Smooth muscle cell (in vitro differentiated cells): ENCODE measurements around the gene METTL4. TPM values are rescaled to one million over a fixed set of nuclear protein-coding genes. Genes with fewer than 3 reads are reported as not detected.

Experiments used
- DNase-seq: peaks from one replicate; lab custom pipeline; 2025; ENCODE audit not compliant: unreplicated experiment; lab: John Stamatoyannopoulos, UW
- H2AFZ ChIP-seq: fragments of 200-600 bp; sonication (generic); 2 replicates; pipeline ENCODE4 v1.6.0; 2016; ENCODE audit warnings: antibody characterized with exemption, low read depth, mild to moderate bottlenecking
- H3F3A ChIP-seq: fragments of 200-600 bp; sonication (generic); 2 replicates; pipeline ENCODE4 v1.6.0; 2017; ENCODE audit warnings: antibody characterized with exemption, low read depth
- H3K27ac ChIP-seq: fragments of 200-600 bp; sonication (generic); 2 replicates; pipeline ENCODE4 v1.5.1; 2016; ENCODE audit warnings: low read depth, mild to moderate bottlenecking
- H3K27me3 ChIP-seq: fragments of 200-600 bp; sonication (generic); 2 replicates; pipeline ENCODE4 v1.6.1; 2016; ENCODE audit warnings: low read depth, mild to moderate bottlenecking
- H3K36me3 ChIP-seq: fragments of 200-600 bp; sonication (generic); 2 replicates; pipeline ENCODE4 v1.5.1; 2016; ENCODE audit warnings: low read depth
- H3K4me1 ChIP-seq: fragments of 200-600 bp; sonication (generic); 2 replicates; pipeline ENCODE4 v1.5.1; 2016; ENCODE audit warnings: low read depth
- H3K4me2 ChIP-seq: fragments of 200-600 bp; sonication (generic); 2 replicates; pipeline ENCODE4 v1.6.0; 2016; ENCODE audit warnings: mild to moderate bottlenecking
- H3K4me3 ChIP-seq: fragments of 200-600 bp; sonication (generic); 2 replicates; pipeline ENCODE4 v1.5.1; 2016; ENCODE audit warnings: mild to moderate bottlenecking
- H3K79me2 ChIP-seq: fragments of 200-600 bp; sonication (generic); 2 replicates; pipeline ENCODE4 v1.6.0; 2016; ENCODE audit warnings: low read depth, mild to moderate bottlenecking
- H3K9ac ChIP-seq: fragments of 200-600 bp; sonication (generic); 2 replicates; pipeline ENCODE4 v1.6.0; 2016; ENCODE audit warnings: low read depth
- H3K9me3 ChIP-seq: fragments of 200-600 bp; sonication (generic); replicated peaks from 2 replicates; pipeline ENCODE4 v1.5.1; 2016; ENCODE audit warnings: low read depth
- H4K20me1 ChIP-seq: fragments of 200-600 bp; sonication (generic); 2 replicates; pipeline ENCODE4 v1.6.0; 2016; ENCODE audit warnings: low read depth
- WGBS: methylation state at CpG from one replicate; pipeline ENCODE4 v1.1.7; 2016; ENCODE audit warnings: low lambda C conversion rate; 5-methylcytosine and 5-hydroxymethylcytosine counted together
- polyA plus RNA-seq: library from polyadenylated mRNA; unstranded; fragments of >200 nt; fragmentation: Nextera tagmentation; extraction: Ambion mirVana; gene quantifications from 2 replicates; pipeline ENCODE4 v1.2.1, GENCODE V29; 2016
- total RNA-seq: library from RNA; depleted of rRNA; stranded (reverse); fragments of >200 nt; gene quantifications from 2 replicates; pipeline ENCODE4 v1.2.3, GENCODE V29; 2014
- TF ChIP-seq, protein P1 (sequence below): fragments of 200-600 bp; sonication (generic); IDR thresholded peaks from 2 replicates; pipeline ENCODE4 v1.5.1; 2017; ENCODE audit warnings: borderline replicate concordance, mild to moderate bottlenecking, antibody characterized with exemption; ENCODE audit not compliant: insufficient read depth, poor library complexity, severe bottlenecking

METTL4 gene, protein sequence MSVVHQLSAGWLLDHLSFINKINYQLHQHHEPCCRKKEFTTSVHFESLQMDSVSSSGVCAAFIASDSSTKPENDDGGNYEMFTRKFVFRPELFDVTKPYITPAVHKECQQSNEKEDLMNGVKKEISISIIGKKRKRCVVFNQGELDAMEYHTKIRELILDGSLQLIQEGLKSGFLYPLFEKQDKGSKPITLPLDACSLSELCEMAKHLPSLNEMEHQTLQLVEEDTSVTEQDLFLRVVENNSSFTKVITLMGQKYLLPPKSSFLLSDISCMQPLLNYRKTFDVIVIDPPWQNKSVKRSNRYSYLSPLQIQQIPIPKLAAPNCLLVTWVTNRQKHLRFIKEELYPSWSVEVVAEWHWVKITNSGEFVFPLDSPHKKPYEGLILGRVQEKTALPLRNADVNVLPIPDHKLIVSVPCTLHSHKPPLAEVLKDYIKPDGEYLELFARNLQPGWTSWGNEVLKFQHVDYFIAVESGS
- total RNA-seq (7.3 and 27.7 TPM in 2 replicates), polyA plus RNA-seq (6.6 and 8.2 TPM in 2 replicates)

GRCh38 chr18:2571200-2572170 is at the start of gene METTL4, which contains the start of gene NDC80:
METTL4 (minus strand) TSS chr18:2571505; CDS start chr18:2567216, 4,289 bp downstream.
NDC80 (plus strand) TSS chr18:2571557; CDS start chr18:2572986, 1,429 bp downstream.
- Histone ChIP-seq H3K36me3 (no peaks in the 10 kb centered on the region), H3K4me3 (peak within 1 kb of the TSS; percentile 95), H2AFZ (peak within 1 kb of the TSS; percentile 95), H3K27me3 (no peaks in the 10 kb centered on the region), H3F3A (no peaks in the 10 kb centered on the region), H3K27ac (peak within 1 kb of the TSS; percentile 99), H4K20me1 (no peaks in the 10 kb centered on the region), H3K9me3 (no peaks in the 10 kb centered on the region), H3K4me2 (peak within 1 kb of the TSS; percentile 87), H3K4me1 (peaks cover 22% of the 10 kb centered on the region), H3K9ac (peak within 1 kb of the TSS; percentile 99), H3K79me2 (peaks cover 42% of the 10 kb centered on the region)
- TF ChIP-seq, protein P1, sequence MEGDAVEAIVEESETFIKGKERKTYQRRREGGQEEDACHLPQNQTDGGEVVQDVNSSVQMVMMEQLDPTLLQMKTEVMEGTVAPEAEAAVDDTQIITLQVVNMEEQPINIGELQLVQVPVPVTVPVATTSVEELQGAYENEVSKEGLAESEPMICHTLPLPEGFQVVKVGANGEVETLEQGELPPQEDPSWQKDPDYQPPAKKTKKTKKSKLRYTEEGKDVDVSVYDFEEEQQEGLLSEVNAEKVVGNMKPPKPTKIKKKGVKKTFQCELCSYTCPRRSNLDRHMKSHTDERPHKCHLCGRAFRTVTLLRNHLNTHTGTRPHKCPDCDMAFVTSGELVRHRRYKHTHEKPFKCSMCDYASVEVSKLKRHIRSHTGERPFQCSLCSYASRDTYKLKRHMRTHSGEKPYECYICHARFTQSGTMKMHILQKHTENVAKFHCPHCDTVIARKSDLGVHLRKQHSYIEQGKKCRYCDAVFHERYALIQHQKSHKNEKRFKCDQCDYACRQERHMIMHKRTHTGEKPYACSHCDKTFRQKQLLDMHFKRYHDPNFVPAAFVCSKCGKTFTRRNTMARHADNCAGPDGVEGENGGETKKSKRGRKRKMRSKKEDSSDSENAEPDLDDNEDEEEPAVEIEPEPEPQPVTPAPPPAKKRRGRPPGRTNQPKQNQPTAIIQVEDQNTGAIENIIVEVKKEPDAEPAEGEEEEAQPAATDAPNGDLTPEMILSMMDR = no peak
- 1% methylated on average over 55 of the region's 55 CpGs for WGBS
- DNase-seq = peak; percentile 71

DNA sequence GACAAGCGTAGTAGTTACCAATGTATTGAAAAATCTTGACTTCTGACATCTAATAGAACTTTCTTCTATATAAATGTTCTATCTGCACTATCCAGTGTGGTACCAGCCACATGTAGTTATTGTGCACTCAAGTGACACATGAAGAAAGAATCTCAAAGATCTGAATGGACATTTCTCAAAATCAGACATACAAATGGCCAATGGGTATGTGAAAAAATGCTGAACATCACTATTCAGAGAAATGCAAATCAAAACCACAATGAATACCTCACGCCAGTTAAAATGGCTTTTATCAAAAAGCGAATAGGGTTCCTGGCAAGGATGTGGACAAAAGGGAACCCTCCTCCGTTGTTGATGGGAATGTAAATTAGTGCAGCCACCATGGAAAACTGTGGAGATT is 46.7 kb upstream of the METTL4 start:
- H3K4me3 ChIP-seq = no peak overlapping the region
- H3K27ac ChIP-seq = no peak overlapping the region
- H3F3A ChIP-seq = no peaks in the 10 kb centered on the region
- no peaks in the 10 kb centered on the region for H3K27me3 ChIP-seq
- no peaks in the 10 kb centered on the region for H3K36me3 ChIP-seq
- H4K20me1 ChIP-seq = no peaks in the 10 kb centered on the region
- no peak for DNase-seq
- WGBS = 97% methylated on average over 4 of the region's 4 CpGs
- TF ChIP-seq, protein P1 = no peak
- no peak overlapping the region for H3K9ac ChIP-seq
- no peak overlapping the region for H3K4me2 ChIP-seq
- no peaks in the 10 kb centered on the region for H3K9me3 ChIP-seq
- H3K4me1 ChIP-seq = no peaks in the 10 kb centered on the region
- H2AFZ ChIP-seq = no peak overlapping the region
- no peaks in the 10 kb centered on the region for H3K79me2 ChIP-seq

GRCh38 chr18:2617401-2617998 is 46.2 kb upstream of the METTL4 start:
- Histone ChIP-seq H3K27me3 (no peaks in the 10 kb centered on the region), H3F3A (no peaks in the 10 kb centered on the region), H2AFZ (no peak overlapping the region), H3K4me3 (no peak overlapping the region), H3K36me3 (no peaks in the 10 kb centered on the region), H3K4me2 (no peak overlapping the region), H3K9me3 (no peaks in the 10 kb centered on the region), H3K79me2 (no peaks in the 10 kb centered on the region), H4K20me1 (no peaks in the 10 kb centered on the region), H3K4me1 (no peaks in the 10 kb centered on the region), H3K9ac (no peak overlapping the region), H3K27ac (no peak overlapping the region)
- no peak for DNase-seq
- 81% methylated on average over 4 of the region's 4 CpGs for WGBS
- TF ChIP-seq, protein P1 = no peak
